H4 (cell line): Measurements from ENCODE around the gene ZNF182. TPM values are rescaled to one million over a fixed set of nuclear protein-coding genes. Genes with fewer than 3 reads are reported as not detected.
"Not testable (repeated sequence)": the region's sequence is repeated elsewhere in the genome, so short reads cannot be mapped to it uniquely, and the experiment has no call there.

Experiments used
- DNase-seq: peaks from one replicate; pipeline ENCODE4 v3.0.0-alpha.2; 2015; ENCODE audit warnings: low spot score
- total RNA-seq: library from RNA; depleted of rRNA; stranded (reverse); fragments of >200 nt; shearing (Covaris generic); gene quantifications from 2 replicates; pipeline ENCODE4 v1.2.3, GENCODE V29; 2014

Gene ZNF182
- total RNA-seq, 1 experiment from 2014 or later: 3.6 TPM

GRCh38 chrX:48002319-48002718, 1.5 kb downstream of the ZNF182 start:
- DNase-seq: no peak

DNA sequence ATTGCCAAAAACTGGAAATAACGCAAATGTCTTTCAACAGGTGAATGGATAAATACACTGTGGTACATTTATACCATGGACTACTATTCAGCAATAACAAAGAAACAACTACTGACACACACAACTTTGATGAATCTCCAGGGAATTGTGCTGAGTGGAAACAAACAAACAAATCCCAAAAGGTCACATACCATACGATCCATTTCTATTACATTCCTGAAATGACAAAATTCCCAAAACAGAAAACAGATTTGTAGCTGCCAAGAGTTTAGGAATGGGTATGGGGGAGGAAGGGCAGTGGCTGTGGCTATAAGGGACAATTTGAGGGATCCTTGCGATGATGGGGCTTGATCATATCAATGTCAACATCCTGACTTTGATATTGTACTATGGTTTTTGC, 2.5 kb downstream of the ZNF182 start:
- no peak for DNase-seq

GRCh38 chrX:47992669-47993068, 11.1 kb downstream of the ZNF182 start:
- no peak for DNase-seq

DNA sequence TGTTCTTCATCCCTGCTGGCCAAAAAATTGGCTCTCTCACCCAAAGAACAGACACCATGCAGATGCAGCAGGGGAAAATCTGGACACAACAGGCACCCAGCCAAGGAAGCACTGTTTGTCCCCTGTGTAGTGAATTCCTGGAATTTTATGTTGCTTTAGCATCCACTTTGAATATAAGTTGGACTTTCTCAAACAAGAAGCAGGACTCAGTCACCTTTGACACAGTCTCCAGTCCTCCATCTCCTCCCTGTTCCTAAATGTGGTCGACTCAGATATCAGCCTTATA, 11.8 kb downstream of the ZNF182 start:
- DNase-seq: no peak

DNA sequence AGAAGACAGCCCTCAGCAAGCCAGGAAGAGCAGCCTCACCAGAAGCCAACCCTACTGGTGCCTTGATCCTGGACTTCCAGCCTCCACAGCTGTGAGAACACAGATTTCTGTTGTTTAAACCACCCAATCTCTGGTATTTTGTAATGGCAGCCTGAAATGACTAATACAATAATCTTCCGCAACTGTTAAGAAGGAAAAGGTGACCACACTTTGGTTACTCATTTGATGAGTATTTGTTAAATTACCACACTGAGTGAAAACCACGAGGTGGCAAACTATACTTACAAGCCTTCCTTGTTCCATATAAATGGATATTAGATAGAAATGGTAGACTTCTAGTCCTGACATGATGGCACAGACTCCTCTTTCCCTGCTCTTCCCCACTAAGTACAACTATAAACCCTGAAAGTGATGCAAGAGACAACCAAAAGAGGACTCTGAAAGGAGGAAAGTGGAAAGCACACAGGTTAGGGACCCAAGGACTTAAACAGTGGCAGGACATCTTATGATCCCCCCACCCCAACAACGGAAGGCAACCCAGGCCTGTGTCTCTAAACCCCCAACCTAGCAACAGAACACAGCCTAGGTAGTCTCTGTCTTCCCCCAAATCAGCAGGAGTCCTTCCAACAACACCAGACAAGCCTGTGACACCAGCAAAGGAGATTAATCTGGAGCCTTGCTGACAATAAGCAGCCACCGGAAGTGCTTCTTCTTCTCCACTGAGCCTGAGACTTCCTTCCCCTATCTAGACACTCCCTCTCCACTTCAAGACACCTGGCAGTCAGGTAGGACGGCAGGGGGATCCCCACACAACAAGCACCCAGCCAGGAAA, 12.3 kb downstream of the ZNF182 start:
- peak; percentile 5 for DNase-seq

- DNase-seq: no peak
Measured at GRCh38 chrX:47976254-47977151, 27.3 kb downstream of the ZNF182 start.

GRCh38 chrX:47973235-47973634, 30.6 kb downstream of the ZNF182 start:
- DNase-seq: no peak

- DNase-seq: not testable (repeated sequence)
Measured at GRCh38 chrX:47965526-47965925, 38.3 kb downstream of the ZNF182 start.

GRCh38 chrX:47961830-47962229, 42.0 kb downstream of the ZNF182 start:
- not testable (repeated sequence) for DNase-seq

GRCh38 chrX:47960406-47960805, 43.4 kb downstream of the ZNF182 start:
- DNase-seq: no peak

GRCh38 chrX:47958761-47959342, 44.9 kb downstream of the ZNF182 start:
- no peak for DNase-seq

DNA sequence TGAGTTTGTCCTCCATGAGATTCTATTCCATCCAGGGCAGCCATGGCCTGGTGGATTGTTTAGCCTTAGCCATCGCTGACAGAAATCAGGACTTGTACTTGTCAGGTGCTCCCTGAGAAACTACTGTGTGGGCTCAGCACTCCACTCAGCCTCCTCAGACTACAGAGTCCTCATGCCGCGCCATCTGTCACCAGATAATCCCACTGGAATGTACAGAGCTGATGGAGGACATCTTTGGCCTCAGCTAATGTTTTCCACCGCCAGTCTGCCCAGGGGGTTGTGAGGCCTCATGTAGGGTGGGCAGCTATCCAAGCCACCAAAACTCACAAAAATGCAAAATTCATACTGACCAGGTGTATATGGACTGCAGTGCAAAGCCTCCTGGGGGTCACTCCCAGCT, 45.6 kb downstream of the ZNF182 start:
- DNase-seq: not testable (repeated sequence)

DNA sequence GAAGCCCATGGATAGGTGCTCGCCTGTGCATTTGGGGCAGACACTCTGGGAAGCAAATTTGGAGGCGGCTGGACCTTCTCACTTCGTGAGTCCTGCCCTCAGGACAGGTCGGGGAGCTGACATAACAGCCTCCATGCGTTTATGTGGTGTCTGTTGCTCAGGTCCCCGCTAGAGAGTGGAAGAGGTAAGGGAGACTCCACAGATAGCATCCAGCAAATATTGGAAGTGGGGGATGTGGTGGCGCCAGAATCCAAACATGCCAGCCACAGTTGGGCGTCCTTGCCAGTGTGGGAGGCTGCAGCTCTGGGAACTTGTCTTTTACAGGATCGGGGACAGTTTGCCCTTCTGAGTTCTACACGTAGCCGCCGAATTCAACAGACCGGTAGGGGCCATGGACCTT, 47.8 kb downstream of the ZNF182 start:
- DNase-seq: no peak

GRCh38 chrX:47955295-47955694, 48.5 kb downstream of the ZNF182 start:
- not testable (repeated sequence) for DNase-seq

GRCh38 chrX:47941423-47941822, 62.4 kb downstream of the ZNF182 start:
- no peak for DNase-seq

- DNase-seq: no peak
Measured at GRCh38 chrX:47940448-47940847, 63.3 kb downstream of the ZNF182 start.

GRCh38 chrX:47936940-47937317, 66.9 kb downstream of the ZNF182 start:
- no peak for DNase-seq

GRCh38 chrX:47936224-47936939, 67.4 kb downstream of the ZNF182 start:
- DNase-seq: no peak

DNA sequence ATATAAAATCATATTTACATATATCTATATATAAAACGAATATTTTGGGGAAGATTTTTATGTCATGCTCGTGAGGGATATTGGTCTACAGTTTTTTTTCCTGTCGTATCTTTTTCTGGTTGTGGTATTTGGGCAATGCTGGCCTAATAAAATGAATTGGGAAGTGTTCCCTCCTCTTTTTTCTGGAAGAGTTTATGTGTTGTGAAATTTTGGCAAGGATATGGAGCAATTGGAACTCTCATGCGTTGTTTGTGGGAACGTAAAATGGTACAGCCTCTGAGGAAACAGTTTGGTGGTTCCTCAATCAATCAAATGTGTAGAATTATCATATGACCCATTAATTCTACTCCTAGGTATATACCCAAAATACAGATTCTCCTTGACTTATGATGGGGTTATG, 69.8 kb downstream of the ZNF182 start:
- DNase-seq: no peak

GRCh38 chrX:47931970-47932369, 71.8 kb downstream of the ZNF182 start:
- not testable (repeated sequence) for DNase-seq

GRCh38 chrX:47927212-47927611, 76.6 kb downstream of the ZNF182 start:
- DNase-seq: no peak
